HG03196 (cell line): ENCODE results near the gene ARHGAP10.

Source experiments
- ATAC-seq: cut with Tn5 transposase; IDR thresholded peaks from one replicate; pipeline ENCODE4 v1.9.1; 2021; ENCODE audit not compliant: unreplicated experiment

The ARHGAP10 gene, protein sequence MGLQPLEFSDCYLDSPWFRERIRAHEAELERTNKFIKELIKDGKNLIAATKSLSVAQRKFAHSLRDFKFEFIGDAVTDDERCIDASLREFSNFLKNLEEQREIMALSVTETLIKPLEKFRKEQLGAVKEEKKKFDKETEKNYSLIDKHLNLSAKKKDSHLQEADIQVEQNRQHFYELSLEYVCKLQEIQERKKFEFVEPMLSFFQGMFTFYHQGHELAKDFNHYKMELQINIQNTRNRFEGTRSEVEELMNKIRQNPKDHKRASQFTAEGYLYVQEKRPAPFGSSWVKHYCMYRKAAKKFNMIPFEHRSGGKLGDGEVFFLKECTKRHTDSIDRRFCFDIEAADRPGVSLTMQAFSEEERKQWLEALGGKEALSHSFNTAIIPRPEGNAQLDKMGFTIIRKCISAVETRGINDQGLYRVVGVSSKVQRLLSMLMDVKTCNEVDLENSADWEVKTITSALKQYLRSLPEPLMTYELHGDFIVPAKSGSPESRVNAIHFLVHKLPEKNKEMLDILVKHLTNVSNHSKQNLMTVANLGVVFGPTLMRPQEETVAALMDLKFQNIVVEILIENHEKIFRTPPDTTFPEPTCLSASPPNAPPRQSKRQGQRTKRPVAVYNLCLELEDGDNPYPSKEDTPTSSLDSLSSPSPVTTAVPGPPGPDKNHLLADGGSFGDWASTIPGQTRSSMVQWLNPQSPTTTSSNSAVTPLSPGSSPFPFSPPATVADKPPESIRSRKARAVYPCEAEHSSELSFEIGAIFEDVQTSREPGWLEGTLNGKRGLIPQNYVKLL

DNA sequence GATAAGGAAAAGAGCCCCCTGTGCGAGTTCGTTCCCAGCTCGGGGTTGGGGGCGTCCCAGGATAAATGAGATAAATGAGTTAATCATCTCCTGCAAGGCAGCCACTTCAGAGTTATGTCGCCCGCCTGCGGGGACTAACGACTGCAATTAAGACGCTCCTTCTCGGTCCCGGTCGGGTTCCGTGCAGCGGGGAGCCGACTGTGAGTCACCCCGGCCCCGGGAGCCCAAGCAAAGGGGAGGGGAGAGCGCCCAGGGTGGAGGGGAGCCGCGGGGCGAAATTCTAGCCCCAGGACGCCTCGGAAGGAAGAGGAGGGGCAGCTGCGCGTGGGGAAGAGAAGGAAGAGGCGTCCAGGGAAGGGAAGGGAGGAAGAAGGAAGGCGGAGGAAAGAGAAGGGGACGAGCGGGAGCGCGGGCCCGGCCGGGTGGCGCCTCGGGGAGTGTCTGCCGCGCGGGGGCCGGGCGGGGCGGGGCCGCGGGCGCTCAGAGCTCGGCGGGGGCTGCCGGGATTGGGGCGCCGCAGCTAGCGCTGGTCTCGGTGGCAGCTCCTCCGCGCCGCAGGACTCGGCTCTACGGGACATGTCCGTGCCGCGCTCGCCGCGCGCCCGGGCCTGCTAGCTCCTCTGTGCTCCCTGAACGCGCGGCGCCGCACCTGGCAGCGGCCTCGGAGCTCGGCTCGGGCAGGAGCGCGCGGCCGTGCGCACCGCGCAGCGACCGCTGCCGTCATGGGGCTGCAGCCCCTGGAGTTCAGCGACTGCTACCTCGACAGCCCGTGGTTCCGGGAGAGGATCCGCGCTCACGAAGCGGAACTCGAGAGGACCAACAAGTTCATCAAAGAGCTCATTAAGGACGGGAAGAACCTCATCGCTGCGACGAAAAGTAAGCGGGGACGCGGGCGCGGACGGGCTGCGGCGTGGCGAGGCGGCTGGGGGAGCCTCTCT, at the start of gene ARHGAP10:
Gene ARHGAP10 (plus strand): TSS at position 509 of the 938 bp plus-strand sequence. CDS start 214 bp downstream, at position 723.
- ATAC-seq: peak; percentile 52

DNA sequence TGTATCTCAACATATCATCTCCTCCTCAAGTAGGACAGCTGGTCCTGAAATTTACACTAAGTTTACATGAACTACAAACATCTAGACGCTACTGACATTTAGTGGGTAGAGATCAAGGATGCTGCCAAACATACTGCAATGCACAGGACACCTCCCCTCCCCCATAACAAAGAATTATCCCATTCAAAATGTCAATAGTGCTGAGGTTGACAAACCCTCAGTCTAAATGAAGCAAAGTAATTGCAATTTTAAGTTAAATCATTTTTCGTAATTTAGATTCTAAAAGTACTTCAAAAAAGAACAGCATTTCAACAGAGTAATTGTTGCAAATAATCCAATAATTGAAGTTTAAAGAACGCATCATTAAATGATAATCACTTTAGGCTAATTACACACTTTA, 49.1 kb upstream of the ARHGAP10 start:
- ATAC-seq: no peak

DNA sequence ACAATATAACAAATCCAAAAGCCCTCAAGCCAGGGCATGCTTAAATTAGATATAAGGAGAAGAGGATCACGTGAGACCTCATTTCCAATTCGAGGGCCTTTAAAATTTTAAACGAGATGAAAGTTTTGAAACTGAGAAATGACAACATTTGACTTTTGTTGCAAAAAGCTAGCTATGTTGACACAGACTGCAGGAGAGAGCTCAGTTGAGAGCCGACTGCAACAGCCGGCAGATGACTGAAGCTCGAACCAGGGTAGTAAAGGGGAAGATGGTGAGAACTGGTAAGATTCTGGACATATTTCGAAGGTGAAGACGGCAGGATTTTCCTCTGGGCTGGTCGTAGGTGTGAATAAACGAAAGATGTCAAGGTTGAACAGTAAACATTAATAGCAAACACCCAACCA, 48.7 kb upstream of the ARHGAP10 start:
- ATAC-seq: no peak

DNA sequence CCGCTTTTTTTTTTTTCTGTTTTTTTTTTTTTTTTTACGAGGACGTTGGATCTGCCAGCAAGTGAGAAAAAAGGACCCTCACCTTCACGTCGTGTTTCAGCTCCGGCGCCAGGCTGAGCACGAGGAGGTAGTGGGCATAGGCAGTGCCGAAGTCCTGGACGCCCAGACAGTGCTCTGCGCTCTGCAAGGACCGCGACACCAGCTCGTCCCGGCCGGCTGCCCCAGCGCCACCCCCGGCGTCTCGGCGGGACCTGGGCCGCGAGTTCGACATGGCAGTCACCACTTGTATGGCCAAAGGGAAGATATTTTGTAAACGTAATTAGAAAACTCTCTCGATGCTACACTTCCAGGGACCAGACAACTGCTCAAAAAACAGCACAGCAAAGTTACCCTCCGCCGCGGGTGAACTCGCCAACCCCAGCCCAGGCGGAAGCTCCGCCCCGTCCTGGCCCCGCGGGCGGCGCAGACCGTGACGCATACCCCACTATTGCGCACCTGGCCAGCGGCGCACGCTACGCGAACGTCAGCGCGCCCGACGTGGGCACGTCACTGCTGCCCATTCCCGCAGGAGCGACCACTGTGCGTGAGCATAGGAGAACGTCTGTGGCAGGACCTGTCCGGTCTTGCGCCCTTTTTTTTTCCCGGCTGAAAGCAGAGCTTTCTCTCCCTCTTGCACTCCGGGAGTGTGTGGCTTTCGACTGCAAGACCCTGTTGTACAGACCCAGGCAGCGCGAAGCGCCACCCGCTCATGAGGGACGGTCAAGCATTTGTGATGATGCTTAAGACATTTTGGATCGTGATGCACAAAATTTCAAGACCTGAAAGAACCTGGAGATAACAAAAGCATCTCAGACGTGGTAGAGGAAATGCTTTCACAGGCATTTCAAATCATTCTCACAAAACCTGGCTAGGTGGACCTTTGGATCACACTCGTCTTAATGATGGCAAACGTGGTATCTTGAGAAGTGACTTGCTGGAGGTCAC, 47.9 kb upstream of the ARHGAP10 start, which contains the start of gene PRMT9:
Gene PRMT9 (minus strand): TSS at position 447 of the 984 bp plus-strand sequence. CDS start 176 bp downstream, at position 271.
- ATAC-seq: peak; percentile 100

DNA sequence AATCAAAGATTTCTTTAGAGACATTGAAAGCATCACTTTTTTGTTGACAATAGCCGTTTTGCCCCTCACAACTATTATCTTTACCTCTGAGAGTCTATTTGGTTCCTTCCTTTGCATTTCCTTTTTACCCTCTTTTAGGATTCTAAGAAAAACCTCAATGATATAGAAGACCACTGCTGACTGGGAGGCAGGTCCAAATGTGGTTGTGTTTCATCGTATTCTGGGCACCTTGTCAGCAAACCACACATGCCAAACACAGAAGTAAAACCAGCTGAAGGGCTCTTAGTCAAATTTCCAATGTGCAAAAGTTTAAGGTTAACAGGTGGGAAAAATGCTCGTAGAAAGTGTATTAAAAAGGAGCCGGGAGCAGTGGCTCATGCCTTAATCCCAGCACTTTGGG, 42.8 kb upstream of the ARHGAP10 start:
- no peak for ATAC-seq

DNA sequence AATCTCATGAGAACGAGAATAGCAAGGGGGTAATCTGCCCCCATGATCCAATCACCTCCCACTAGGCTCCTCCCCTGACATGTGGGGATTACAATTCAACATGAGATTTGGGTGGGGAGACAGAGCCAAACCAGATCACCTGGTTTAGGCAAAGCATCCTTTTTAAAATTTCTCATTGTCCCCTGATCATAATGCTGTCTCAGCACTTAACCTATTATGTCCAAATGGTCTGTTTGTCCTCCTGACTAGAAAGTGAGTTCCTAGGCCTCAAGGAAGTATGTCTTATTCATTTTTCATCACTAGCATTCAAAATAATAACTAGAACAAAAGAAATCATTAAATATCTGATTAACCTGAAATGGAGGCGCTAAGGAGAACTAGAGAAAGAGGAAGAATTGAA, 40.1 kb upstream of the ARHGAP10 start:
- no peak for ATAC-seq

DNA sequence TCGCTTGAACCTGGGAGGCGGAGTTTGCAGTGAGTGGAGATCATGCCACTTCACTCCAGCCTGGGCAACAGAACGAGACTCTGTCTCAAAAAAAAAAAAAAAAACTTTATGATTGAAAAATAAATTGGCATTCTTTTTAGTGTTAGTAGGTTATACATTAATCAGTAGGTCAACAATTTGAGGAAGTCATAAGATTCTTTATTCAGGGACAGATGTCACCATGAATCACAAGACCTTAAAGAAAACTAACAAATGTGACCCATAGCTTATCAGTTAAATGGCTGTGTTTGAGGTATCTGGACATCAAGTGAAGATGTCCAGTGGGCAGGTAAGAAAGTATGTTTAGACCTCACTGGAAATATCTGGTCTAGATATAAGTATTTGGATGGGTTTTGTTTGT, 38.7 kb upstream of the ARHGAP10 start:
- ATAC-seq: no peak

DNA sequence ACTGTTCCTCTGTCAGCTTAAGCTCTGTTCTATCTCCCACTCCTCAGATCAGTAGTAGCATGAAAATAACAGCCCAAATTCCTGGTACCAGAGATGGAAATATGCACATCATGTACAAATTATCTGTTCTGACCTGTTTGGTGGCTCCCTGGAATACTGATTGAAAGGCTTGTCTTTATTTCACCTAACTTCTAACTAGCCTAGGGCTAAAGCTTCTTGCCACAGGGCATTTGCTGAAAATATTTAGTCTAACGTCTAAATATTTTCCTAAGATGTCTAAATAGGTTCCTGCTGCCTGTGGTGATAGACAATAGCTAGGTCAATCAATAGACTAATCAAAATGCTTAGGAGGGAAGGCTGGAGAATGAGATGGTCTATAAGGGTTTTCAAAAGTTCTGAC, 35.0 kb upstream of the ARHGAP10 start:
- ATAC-seq: no peak

DNA sequence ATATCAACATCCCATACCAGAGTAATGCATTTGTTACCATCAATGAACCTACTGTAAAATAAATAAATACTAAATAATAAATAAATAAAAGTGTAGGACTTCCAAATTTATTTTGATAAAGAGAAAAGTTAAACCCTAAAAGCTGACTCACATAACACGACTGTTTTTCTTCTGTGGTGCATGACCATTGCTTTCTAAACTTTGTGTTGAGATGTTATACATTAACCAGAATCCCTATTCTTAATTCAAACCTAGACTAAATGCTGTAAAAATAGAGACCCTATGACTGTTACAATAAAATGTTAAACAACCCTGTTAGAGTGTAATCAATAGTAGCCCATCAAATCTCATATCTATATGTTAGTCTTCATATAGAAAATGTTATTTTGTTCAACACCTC, 27.0 kb upstream of the ARHGAP10 start:
- peak; percentile 47 for ATAC-seq

DNA sequence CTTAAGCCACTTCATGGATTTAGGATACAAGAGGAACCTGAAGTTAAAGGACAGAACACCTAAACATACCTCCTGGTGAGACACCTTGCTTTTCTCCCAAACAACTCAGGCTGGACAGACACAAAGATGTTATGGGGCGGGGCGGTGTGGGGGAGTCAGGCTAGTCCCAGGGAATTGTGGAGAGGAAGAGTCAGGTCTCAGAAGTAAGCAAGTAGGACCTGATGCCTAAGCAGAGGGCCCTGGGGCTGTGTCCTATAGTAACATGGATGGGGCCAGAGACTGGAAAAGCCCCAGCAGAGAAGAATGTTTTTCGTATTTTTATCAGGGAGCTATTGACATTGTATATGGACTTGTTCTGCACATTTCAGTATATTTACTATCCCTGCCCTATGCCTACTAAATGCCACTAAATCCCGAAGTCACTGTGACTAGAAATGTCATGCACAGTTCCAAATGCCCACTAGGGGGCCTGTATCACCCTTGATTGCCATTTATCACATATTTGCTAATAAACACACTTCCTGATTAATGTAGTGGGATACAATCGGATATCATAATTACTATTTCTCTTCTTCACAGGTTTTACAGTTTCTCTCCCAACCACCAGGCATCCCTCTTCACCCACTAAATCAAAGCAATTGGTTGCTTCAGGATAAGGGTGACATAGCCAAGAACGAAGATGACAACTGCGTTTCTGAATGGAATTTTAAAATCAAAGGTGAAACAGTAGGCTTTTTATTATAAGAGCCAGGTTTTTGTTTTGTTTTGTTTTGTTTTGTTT, 23.8 kb upstream of the ARHGAP10 start:
- ATAC-seq: no peak

DNA sequence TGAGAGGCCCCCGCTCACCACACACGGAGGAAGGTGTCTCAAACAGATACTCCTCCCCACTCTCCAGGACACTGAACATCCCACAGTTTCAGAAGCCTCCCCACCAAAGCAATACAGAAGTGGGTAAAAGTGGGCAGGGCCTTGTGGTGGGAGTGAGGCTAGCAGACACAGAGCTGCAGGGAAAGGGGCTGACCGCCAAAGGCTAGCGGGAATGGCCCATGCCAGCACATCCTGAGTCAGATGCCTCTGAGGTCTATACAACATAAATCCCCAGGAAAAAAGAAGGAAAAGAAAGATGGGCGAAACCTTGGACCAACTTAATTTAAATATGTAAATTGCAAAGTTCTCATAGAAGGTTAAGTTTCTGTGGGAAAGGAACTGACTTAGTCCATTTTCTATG, 21.9 kb upstream of the ARHGAP10 start:
- no peak for ATAC-seq

DNA sequence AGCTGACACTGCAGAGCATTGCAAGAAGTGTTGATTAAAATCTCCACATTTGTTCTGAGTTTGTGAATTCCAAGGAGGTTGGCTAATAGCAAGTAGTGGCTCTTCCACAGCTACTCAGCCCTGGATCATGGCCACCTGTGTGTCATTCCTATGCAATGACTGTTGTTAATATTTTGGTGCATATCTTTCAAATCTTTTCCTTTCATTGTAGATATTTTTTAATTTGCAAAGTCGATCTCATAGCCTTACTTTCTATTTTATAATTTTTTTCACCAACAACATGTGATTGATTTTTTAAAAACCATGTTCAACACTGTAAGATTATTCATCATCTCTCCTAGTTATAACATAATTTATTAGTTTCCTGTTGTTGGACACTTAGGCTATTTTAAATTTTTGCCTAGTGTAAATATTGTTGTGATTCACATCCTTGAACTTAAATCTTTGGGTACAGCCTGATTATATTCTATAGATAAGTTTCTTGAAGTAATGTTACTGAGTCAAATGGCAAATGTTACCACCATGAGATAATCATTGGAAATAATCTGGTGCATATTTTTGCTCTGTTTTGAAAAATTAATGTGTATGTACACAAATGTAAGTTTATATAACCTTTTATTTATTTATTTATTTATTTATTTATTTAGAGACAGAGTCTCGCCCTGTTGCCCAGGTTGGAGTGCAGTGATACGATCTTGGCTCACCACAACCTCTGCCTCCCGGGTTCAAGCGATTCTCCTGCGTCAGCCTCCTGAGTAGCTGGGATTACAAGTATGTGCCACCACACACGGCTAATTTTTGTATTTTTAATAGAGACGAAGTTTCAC, 17.1 kb upstream of the ARHGAP10 start:
- no peak for ATAC-seq

DNA sequence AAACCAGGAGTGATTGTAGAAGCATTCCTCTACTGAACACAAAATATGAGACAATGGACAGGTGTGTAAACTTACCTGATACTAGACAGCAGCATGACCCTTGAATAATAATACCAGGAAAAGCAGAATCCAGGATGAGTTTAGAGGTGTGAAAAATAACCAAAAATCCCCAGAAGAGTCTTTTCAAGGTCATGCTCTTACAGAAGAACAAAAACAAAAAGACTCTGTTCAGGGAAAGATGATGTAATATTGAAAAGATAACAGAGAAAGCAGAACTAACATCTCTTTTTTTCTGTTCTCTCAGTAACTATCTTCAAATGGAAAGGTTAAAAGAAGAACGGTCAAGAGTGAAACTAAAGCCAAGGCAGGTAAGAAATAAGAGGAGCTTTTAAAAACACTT, 14.0 kb upstream of the ARHGAP10 start:
- ATAC-seq: peak; percentile 87

DNA sequence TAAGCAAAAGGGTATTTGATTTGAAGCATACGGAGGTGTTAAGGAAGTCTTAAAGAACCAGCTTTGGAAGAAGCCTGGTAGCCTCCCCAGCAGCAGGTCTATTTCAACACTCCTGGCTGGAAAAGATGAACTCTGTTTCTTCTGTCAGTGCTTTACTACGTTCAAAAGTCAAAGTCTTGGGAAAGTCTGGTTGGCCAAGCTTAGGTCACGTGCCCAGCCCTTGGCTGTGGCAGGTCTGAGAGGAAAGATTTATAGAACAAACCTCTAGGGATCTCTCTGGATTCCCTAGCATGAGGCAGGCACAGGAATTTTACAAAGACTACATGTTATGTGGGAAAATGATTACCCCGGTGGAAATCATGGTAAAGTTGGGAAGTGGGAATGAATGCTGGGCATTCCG, 8.6 kb upstream of the ARHGAP10 start:
- no peak for ATAC-seq

DNA sequence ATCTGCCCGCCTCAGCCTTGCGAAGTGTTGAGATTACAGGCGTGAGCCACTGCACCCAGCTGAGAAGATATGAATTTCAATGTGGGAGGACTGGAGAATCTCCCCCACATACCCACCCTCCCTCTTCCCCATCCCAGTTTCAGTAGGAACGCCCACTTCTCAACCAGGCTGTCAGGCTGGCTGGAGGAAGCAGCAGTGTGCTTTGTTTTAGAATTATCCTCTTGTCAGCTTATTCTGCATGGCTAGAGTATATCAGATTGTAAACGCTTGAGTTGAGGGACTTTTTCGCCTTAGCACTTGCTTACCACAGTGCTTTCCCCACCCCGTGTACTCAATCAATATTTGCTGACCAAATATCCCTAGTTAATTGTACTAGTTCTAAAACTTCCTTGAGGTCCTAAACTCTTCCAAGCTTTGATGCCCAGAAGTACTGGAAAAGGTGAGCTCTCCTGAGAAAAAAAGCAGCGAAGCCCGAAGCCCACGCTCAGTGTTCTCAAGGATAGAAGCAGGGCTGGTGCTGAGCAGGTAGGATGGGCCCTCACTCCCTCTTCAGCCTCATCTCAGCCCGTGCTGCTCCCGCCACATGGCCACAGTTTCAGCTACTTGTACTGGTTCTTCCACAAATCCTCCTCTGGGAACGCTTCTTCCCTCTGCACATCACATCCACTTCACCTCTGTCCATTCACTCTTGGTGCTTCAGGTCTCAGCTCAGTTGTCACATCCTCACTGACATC, 7.3 kb upstream of the ARHGAP10 start:
- ATAC-seq: no peak

DNA sequence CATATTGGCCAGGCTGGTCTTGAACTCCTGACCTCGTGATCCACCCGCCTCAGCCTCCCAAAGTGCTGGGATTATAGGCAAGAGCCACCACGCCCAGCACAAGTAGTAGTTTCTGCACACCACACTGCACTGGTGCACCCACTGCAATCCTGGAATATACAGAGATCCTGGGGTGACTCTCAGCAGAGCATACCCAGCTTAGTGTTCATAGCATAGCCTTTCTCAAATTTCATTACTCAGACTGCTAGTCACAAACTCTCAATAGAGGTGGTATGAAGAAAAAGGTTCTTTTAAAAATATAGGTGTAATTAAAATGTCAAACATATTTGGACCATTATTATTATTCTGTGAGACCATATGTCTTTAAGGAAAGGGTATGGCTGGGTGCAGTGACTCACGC, 6.2 kb upstream of the ARHGAP10 start:
- ATAC-seq: no peak

DNA sequence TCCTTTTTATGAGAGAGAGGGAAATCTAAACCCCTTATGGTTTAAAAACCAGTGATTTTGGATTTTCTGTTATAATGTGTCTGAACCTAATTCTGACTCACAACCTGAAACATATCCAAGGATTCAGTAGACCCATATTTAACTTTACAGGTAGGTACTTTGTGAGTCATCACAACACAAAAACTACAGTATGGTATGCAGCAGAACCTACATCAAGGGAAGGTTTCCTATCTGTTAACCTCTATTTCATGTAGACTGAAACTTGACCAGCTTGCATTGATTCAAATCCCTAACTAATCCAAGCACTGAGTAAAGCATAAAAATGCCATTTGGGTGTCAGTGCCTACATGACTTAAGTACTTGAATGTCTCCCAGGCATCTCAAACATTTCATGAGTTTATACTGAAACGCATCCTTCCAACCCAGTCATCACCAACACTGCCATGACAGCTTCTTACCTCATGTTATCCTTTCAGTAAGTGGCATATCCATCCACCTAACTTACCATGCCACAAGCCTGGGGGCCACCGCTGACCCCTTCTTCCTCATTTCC, 4.3 kb upstream of the ARHGAP10 start:
- no peak for ATAC-seq
